CD4-positive, alpha-beta T cell treated with Interleukin-21 for 1 hour (primary cell): Measurements from ENCODE around the gene TMEM233.
"Not testable (repeated sequence)": the region's sequence is repeated elsewhere in the genome, so short reads cannot be mapped to it uniquely, and the experiment has no call there.

Source experiments
- DNase-seq: peaks from one replicate; pipeline ENCODE4 v3.0.0-alpha.2; 2020

The TMEM233 gene

DNA sequence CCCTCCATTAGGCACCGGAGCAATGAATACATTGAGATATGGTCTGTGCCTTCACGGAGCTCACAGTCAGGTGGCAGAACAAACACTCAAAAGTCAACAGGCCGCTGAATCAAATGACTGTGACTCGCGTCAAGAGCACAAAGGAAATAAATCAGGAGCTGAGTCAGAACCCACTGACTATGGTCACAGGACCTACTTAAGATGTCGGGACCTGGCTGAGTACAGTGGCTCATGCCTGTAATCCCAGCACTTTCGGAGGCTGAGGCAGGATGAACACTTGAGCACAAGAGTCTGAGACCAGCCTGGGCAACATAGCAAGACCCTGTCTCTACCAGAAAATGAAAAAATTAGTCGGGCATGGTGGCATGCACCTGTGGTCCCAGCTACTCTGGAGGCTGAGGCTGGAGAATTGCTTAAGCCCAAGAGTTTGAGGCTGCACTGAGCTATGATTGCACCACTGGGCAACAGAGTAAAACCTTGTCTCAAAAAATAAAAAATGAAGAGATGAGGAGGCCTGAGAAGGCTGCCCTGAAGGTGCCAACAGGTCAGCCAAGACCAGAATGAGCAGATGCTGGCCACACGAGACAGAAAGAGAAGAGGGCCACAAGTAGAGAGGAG, 19.9 kb downstream of the TMEM233 start:
- no peak for DNase-seq

DNA sequence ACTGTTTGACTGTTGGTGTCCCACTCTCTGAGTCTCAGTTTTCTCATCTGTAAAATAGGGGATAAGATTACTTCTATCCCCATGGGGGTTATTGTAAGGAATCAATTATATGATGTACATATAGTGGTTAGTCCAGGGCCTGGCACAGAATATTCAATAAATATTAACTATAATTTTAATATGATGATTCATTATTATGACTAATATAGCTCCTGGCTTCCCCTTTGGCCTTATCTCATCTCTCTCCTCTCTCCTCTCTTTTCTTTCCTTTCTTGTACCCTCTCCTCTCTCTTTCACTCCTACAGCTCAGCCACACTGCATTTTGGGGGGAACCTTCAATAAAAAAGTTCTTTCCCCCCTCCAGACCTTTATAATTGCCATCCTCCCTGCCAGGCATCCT, 21.1 kb downstream of the TMEM233 start:
- DNase-seq, result no peak

DNA sequence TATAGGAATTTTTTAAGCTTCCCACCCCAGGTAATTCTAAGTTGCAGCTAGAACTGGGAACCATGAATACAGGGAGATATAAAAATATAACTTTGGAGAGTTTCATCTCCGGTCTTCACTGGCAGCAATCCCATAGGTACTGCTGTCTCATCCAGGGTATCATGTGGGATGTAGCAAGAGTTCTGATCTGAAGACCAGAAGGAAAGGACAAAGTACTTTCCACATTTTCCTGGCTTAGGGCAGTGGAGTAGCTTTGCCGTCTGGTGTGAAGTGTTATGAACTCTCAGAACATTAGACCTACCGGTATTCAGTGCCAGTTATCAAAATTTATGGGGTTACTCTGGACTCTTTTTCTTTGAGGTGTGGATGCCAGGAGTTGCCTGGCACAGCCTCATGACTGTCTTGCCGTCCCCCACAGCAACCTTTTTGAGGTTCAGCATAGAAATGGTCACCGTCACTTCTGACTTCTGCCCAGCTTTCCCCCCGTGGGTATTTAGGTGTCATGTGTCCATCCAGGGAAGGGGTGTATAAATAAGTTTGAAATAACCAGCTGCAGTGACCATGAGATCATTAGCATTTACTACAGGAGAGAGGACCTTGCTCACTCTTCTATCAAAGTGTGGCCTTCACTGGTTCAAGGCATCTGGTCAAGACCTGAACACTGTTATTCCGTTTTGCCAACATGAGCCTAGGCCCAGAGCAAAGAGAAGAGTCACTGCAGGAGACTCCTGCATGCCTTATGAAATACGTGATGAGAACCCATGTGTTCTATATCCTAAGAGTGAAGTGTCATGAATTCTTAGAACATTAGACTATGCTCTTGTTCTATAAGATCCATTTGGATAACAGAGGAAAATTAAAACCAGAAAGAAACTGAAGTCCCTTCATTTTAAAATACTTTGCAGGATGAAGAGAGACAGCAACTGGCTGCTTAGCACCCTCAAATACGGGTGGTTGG, 22.2 kb downstream of the TMEM233 start:
- DNase-seq, result no peak

DNA sequence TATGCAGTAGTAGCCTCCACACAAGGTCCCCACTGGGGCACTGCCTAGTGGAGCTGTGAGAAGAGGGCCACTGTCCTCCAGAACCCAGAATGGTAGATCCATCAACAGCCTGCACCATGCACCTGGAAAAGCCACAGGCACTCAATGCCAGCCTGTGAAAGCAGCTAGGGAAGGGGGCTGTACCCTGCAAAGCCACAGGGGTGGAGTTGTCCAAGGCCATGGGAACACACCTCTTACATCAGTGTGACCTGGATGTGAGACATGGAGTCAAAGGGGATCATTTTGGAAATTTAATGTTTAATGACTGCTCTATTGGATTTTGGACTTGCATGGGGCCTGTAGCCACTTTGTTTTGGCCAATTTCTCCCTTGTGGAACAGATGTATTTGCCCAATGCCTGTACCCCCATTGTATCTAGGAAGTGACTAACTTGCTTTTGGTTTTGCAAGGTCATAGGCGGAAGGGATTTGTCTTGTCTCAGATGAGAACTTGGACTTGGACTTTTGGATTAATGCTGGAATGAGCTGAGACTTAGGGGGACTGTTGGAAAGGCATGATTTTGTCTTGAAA, 24.8 kb downstream of the TMEM233 start:
- not testable (repeated sequence) for DNase-seq

DNA sequence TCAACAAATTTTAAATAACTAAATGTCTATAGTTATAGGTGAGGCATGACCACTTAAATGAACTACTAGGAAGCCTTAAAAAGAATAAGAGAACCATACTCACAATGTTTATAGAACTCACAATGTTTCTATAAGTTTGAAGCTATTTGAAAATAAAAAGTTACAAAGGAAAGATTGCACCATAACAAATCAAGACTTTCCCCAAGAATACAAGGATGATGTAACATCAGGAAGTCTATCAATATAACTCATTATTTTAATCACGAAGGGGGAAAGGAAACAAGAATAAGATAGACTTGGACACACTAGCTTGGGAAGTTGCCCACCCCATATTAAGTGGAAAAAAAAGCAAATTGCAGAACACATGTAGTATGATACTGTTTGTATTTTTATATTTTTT, 26.9 kb downstream of the TMEM233 start:
- no peak for DNase-seq

DNA sequence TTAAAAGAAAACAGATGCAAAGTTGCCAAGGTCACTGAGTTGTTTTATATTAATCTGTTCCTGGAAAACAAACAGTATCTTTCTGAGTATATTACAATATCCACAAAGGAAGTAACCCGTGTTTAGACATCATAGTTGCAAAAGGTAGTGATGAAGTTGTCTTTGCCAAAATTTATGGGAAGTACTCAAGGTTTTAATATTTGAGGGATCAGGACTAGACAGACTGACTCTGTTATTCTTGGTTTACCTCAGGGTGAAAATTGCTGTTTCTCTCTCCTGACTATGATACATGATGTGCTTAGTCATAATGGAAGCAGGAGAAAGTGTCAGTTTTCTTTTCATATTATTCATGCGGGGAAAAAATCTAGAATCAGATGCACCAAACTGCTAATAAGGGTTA, 28.3 kb downstream of the TMEM233 start:
- DNase-seq, result no peak

DNA sequence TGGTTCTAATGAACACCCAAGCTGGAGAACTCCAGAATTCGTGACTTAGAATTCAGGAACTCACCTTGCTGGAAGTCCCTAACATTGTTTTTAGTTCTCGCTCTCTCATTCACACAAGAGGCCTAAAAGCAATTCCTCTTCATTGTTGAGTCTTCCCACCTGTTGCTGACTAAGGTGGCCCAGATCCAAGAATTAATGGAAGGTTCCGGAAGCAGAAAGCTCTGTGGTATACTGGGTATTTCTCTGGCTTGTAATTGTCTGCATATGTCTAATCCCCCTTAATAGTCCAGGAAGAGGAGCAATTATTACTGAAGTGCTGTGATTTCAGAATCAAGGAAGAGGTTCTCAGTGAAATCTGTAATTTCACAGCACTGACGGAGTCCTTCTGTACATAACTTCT, 31.4 kb downstream of the TMEM233 start:
- no peak for DNase-seq

DNA sequence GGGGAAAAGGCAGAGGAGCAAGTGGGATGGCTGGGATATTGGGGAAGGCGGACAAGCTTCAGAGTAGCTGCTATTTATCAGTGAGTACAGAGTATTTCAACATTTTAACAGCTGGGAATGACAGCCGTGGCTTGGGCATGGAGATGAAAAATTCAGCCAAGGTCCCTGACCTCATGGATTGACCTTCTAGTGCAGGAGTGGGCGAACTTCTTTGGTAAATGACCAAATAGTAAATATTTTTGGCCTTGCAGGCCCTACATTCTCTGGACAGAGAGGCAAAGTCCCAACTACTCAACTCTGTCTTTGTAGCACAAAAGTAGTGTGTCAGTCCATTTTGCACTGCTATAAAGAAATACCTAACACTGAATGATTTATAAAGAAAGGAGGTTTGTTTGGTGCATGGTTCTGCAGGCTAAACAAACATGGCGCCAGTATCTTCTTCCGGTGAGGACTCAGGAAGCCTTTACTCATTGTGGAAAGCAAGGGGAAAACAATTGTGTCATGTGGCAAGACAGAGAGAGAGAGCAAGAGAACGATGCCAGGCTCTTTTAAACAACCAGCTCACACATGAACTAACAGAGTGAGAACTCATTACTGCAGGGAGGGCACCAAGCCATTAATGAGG, 33.6 kb downstream of the TMEM233 start:
- no peak for DNase-seq

DNA sequence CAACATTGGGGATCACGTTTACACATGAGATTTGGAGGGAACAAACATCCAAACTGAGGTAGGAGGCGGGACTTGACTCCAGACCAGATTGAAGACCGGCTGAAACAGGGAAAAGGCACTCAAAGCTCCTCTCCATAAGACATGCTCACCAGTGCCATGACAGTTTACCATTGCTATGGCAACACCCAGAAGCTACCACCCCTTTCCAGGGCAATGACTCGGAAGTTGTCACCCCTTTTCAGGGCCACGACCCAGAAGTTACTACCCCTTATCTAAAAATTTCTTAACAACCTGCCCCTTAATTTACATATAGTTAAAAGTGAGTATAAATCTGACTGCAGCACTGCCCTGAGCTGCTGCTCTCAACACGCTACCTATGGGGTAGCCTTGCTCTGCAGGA, 34.1 kb downstream of the TMEM233 start:
- DNase-seq, result no peak

DNA sequence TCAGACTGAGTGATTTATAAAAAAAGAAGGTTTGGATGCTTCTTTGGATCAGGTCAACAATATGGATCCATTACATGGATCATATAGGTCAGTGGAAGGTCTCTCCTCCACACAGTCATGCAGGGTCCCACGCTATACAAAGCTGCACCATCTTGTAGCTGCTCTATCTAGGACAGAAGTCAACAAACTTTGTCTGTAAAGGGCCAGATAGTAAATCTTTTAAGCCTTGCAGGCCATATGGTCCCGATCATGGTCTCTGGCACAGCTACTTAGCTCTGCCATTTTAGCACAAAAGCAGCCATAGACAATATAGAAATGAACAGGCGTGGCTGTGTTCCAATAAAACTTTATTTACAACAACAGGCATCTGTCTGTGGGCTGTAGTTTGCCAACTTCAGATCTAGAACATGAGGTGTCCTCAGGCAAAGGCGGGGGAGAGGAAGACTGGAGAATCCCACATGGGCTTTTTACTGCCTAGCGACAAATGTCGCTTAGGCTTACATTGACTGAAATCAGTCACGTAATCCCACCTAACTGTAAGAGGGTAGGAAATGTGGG, 36.7 kb downstream of the TMEM233 start:
- no peak for DNase-seq

DNA sequence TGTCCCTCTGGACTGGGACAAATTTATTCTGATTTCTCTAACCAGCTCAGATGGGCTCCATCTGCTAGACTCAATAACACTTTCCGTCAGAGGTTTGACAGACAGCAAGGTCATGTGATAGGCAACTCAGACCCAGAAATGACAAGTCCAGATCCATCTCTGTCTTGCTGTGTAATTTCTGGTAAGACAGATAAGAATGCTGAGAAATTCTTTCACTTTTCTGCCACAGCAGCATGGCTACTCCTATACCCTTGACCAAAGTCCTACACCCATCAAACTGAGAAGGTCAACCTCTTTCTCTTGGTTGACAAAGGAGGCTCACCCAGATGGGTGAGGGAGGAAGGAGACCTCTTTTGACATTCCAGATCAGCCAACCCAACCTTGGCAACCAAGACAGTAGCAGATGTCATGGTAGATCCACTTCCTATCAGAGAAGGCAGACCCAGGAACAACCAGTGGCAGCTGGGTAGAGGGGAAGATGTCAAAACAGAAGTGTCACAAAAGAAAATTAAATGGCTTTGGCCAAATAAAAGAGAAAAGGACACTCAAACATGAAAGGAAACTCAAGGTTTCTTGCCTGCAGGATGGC, 37.5 kb downstream of the TMEM233 start:
- no peak for DNase-seq

DNA sequence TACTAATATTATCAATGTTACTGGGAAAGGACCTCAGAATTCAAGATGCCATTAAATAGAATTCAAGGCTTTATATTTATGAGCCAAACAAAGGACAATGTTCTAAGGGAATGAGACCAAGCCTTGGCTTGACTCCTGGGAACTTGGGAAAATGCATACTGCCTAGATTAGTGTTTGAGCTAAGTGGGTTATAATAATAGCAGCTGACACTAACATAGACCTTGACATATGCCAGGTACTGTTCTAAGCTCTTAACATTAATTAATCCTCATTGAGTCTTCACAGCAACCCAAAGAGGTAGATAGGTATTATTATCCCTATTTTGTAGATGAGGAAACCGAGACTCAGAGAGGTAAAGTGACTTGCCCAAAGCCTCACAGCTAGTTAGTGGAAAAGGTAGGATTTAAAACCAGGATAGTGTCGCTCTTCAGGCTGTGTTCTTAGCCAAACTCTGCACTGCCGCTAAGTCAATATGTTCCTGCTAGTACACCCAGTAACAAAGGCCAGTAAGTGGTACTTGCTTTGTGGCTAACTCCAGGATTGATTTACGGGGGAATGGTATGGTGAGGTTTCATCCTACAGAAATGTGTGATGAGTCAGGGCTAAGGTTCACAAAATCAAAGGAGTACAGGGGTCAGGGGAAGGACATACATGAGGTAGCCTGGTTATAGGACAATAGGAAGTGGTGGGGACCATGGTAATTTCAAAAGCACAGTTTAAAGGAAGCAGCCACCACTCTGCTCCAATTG, 38.5 kb downstream of the TMEM233 start:
- no peak for DNase-seq

DNA sequence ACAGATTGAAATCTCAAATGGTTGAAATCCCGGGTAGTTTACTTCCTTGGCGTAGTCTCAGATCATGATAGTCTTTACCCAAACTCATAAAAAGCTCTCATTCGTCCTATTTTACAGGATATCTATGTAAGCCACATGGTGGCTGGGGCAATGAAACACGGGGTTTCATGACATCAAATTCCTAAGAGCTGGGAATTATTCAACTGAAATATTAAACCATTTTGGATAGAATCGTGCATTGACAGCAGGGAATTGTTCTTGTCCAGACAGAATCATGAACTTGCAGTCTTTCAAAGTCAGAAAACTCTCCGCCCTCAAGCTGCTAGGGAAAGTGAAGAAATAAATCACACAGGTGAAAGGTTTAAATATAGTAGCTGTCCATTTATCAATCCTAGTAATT, 41.2 kb downstream of the TMEM233 start:
- no peak for DNase-seq

DNA sequence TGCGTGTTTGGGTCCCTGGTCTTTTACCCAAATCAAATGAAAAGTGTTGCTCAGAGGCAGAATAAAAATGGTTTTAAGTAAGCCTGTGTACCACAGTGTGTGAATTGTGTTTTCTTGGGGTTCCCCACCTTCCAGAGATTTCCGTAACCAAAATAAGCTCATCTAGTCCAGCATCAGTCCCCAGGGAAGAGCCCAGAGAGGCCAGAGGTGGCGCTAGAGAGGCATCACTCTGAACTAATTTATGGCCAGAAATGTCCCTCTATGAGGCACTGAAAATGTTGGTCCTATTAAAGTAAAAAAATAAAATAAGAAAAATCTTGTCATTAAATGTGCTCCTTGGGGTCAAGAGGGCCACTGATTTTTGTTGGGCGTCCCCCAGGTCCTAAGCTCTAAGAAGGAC, 49.4 kb downstream of the TMEM233 start:
- DNase-seq, result no peak

DNA sequence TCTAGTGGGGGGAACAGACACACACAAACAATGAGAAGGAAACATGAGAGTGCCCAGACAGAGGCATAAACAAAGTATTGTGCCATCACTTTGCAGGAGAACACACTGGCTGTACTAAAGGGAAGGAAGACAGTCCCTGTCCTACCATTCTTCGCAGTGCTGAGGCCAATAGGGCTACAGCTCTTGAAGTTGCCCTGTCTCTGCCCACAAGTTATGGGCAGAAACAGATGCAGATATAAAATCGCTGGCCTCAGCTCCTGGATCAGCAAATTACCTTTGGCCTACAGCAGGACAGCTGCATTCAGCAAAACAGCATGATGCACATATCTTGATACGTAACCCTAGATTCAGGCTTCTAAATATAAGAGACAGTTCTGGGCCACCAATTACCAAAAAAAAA, 51.4 kb downstream of the TMEM233 start:
- DNase-seq, result no peak

DNA sequence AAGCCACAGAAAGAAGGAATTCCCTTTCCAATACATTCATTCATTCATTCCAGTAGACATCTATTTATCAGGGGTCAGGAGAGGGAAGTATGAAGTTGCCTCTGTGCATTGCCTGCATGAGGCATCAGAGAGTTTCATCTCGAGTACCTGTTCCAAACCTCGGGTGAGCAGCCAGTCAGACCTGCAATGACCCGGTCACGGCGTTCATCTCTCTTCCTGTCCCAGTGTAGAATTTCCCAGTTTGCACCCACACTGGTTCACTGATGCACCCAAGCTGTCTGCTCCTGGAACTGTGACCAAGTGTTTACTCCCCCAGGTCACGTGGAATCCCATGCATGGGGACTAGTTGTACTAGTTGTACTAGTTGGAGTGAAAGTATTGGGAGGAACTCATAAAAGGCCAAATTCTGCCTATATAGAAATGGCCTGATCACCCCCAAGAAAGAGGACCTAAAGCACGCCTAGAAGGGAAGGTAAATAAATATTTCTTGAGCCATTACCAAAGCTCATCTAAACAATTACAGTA, 52.0 kb downstream of the TMEM233 start:
- no peak for DNase-seq

DNA sequence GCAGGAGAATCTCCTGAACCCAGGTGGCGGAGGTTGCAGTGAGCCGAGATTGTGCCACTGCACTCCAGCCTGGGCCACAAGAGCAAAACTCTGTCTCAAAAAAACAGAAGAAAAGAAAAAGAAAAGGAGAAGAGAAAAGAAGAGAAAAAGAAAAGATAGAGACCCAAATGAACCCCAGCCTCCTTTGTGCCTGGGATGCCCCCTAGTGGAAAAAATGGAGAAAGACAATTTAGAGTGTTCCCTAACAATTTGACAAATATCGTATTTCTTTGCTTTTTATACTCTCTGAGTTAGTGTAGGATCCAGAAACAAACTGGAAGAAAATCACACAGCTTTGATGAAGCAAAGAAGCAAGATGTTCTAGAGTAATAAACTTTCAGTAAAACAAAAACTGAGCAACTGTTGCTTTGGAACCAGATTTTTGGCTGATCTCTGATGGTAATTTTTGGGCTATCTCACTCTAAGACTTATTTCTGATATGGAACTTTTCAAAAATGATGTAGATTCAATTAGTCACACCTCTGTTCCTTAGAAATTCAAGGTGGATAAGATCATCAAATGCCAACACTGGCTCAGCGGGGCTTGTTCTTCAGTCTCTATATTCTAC, 55.7 kb downstream of the TMEM233 start:
- DNase-seq, result peak; percentile 24

DNA sequence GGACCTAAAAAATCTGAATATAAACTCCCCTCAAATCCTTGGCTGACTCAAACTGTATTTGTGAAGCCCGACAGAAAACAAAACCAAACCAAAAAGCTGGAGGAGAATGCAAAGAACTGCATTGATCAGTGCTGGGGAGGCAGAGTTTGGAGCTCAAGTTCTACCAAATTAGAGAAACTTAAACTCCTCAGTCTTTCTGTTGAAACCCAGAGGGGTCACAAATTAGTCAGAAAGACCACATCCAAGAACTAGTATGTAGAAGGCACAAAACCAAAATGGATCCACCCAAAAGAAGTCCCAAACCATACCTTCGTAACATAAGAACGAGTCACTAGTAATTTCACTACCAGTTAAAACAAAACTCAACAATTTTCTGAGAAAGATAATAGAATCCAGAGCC, 59.1 kb downstream of the TMEM233 start:
- no peak for DNase-seq

DNA sequence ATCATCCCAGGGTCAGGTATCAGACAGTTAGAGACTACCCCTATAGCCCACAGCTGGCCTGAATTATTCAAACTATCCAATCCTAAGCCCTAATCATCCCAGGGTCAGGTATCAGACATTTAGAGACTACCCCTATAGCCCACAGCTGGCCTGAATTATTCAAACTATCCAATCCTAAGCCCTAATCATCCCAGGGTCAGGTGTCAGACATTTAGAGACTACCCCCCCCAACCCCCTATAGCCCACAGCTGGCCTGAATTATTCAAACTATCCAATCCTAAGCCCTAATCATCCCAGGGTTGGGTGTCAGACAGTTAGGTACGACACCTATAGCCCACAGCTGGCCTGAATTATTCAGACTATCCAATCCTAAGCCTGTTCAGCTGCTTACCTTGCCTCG, 63.4 kb downstream of the TMEM233 start:
- DNase-seq, result not testable (repeated sequence)

DNA sequence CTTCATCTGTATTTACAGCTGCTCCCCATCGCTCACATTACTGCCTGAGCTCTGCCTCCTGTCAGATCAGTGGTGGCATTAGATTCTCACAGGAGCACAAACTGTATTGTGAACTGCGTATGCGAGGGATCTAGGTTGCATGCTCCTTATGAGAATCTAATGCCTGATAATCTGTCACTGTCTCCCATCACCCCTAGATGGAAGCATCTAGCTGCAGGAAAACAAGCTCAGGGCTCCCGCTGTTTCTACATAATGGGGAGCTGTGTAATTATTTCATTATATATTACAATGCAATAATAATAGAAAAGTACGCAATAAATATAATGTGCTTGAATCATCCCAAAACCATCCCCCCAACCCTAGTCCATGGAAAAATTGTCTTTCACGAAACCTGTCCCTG, 64.6 kb downstream of the TMEM233 start:
- DNase-seq, result not testable (repeated sequence)

DNA sequence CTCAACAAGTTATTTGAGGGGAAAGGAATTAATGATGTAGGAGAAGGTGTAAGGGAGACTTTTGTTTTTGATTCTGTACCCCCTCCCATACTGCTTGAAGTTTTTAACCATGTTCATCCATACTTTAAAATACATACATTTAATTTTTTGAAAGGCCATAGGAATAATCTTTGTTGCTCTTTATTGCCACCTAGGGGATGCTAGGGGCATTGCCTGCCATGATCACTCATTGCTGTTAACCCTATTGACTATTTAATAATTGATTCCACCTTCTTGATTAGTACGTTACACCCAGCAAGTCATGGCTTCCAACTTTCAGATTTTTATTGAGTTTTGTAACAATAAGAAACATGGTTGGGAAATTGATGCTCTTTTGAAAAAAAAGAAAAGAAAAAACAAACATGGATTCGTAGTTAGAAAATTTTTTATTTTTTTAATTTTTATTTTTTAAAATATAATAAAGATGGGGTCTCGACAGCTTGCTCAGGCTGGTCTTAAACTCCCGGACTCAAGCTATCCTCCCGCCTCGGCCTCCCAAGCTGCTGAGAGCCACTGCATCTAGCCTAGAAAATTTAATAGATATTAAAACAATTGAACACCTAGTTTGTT, 65.8 kb downstream of the TMEM233 start:
- DNase-seq, result peak; percentile 67
